Measurements from ENCODE around the gene TMEM266.

The TMEM266 gene

GRCh38 chr15:76134537-76134936 lies 74.8 kb downstream of the TMEM266 start:
- DNase-seq: no peak

GRCh38 chr15:76135516-76135915 lies 75.7 kb downstream of the TMEM266 start:
- DNase-seq: no peak

GRCh38 chr15:76138436-76138835 lies 78.7 kb downstream of the TMEM266 start:
- no peak for DNase-seq

- DNase-seq: peak; percentile 57
Measured at GRCh38 chr15:76139368-76140073, 79.7 kb downstream of the TMEM266 start.

- DNase-seq: no peak
Measured at GRCh38 chr15:76140074-76140464, 80.3 kb downstream of the TMEM266 start.

- DNase-seq: no peak
Measured at GRCh38 chr15:76146812-76147211, 87.0 kb downstream of the TMEM266 start.

- peak; percentile 39 for DNase-seq
Measured at GRCh38 chr15:76147906-76148570, 88.3 kb downstream of the TMEM266 start.

GRCh38 chr15:76149291-76149915 lies 89.6 kb downstream of the TMEM266 start:
- no peak for DNase-seq

- no peak for DNase-seq
Measured at GRCh38 chr15:76150513-76150912, 90.7 kb downstream of the TMEM266 start.

GRCh38 chr15:76150971-76151598 lies 91.3 kb downstream of the TMEM266 start:
- peak; percentile 64 for DNase-seq

- DNase-seq: no peak
Measured at GRCh38 chr15:76151599-76151974, 91.8 kb downstream of the TMEM266 start.

- no peak for DNase-seq
Measured at GRCh38 chr15:76152197-76152596, 92.4 kb downstream of the TMEM266 start.

GRCh38 chr15:76153241-76154197 lies 93.7 kb downstream of the TMEM266 start:
- no peak for DNase-seq

GRCh38 chr15:76155731-76156130 lies 95.9 kb downstream of the TMEM266 start:
- DNase-seq: no peak

GRCh38 chr15:76158226-76158625 lies 98.4 kb downstream of the TMEM266 start:
- DNase-seq: no peak

- DNase-seq: no peak
Measured at GRCh38 chr15:76158815-76159214, 99.0 kb downstream of the TMEM266 start.

- no peak for DNase-seq
Measured at GRCh38 chr15:76159282-76159681, 99.5 kb downstream of the TMEM266 start.

- DNase-seq: no peak
Measured at GRCh38 chr15:76160426-76161152, 100.8 kb downstream of the TMEM266 start.

- no peak for DNase-seq
Measured at GRCh38 chr15:76161153-76162035, 101.6 kb downstream of the TMEM266 start.

GRCh38 chr15:76162036-76162398 lies 102.2 kb downstream of the TMEM266 start:
- no peak for DNase-seq

Measured in CD4-positive, alpha-beta T cell treated with Interleukin-15 for 1 hour (primary cell).